Endothelial cell of umbilical vein (primary cell): ENCODE data around the gene SCGB1A1. TPM values are rescaled to one million over a fixed set of nuclear protein-coding genes. Genes with fewer than 3 reads are reported as not detected.

Source experiments
- BruUV-seq: library from RNA; stranded (reverse); fragments of 400-500 nt; replicated peaks from 2 replicates; lab custom pipeline; 2021; lab: Mats Ljungman, UMichigan
- CTCF ChIA-PET: fragments of 300-600, 350-600 bp; sonication (Branson Sonifier 250); formaldehyde crosslinking; loops from one replicate; lab custom pipeline; 2021; ENCODE audit warnings: antibody characterized with exemption, inconsistent platforms; lab: Charles Lee
- POLR2A ChIA-PET: fragments of 300-600, 350-600 bp; sonication (Branson Sonifier 250); formaldehyde crosslinking; loops from one replicate; lab custom pipeline; 2021; ENCODE audit warnings: antibody characterized with exemption, inconsistent platforms; lab: Charles Lee
- DNase-seq: peaks from one replicate; pipeline ENCODE4 v3.0.0-alpha.2; 2011; ENCODE audit warnings: low read depth, low spot score
- FAIRE-seq: peaks from 2 replicates; lab custom pipeline; 2011; peaks lifted over from hg19 to GRCh38; lab: Jason Lieb, UNC
- H2AFZ ChIP-seq: 2 replicates; pipeline ENCODE4 v1.6.0; 2012; ENCODE audit warnings: low read depth, low read length, control low read depth, inconsistent platforms
- H3K27ac ChIP-seq: 2 replicates; pipeline ENCODE4 v1.5.1; 2011; ENCODE audit warnings: low read depth, mild to moderate bottlenecking, control low read depth, low read length, moderate library complexity; ENCODE audit not compliant: insufficient read depth
- H3K27me3 ChIP-seq, 2 experiments: 2 replicates each; pipeline versions ENCODE4 v1.6.0 to v1.6.1; 2011; ENCODE audit warnings: low read length in 2 of 2, mixed read lengths in 1 of 2; ENCODE audit not compliant: control insufficient read depth in 2 of 2, insufficient read depth in 2 of 2
- H3K36me3 ChIP-seq, 2 experiments: 2 replicates in 1 of 2; 3 replicates in 1 of 2; pipeline ENCODE4 v1.5.1; 2011; ENCODE audit warnings: low read length in 2 of 2, mild to moderate bottlenecking in 1 of 2, moderate library complexity in 1 of 2; ENCODE audit not compliant: control insufficient read depth in 2 of 2, insufficient read depth in 2 of 2; ENCODE audit errors: extremely low read depth in 1 of 2
- H3K4me1 ChIP-seq: 3 replicates; pipeline ENCODE4 v1.5.1; 2011; ENCODE audit warnings: mild to moderate bottlenecking, low read length; ENCODE audit not compliant: control insufficient read depth, insufficient read depth; ENCODE audit errors: extremely low read depth
- H3K4me2 ChIP-seq: 2 replicates; pipeline ENCODE4 v1.6.1; 2011; ENCODE audit warnings: low read length, control low read depth, mixed read lengths; ENCODE audit not compliant: insufficient read depth
- H3K4me3 ChIP-seq, 3 experiments: fragments of 200-600 bp in 1 of 3; sonication (generic), shearing (Covaris generic) in 1 of 3; replicated peaks in 1 of 3; 2 replicates each; pipeline ENCODE4 v1.5.1; 2011 to 2016; ENCODE audit warnings: control low read depth in 3 of 3, low read length in 3 of 3, mild to moderate bottlenecking in 2 of 3, inconsistent platforms in 1 of 3, low read depth in 1 of 3, moderate library complexity in 1 of 3; ENCODE audit not compliant: insufficient read depth in 1 of 3
- H3K79me2 ChIP-seq: 2 replicates; pipeline ENCODE4 v1.6.0; 2012; ENCODE audit warnings: low read length, inconsistent platforms; ENCODE audit not compliant: control insufficient read depth, insufficient read depth
- H3K9ac ChIP-seq: replicated peaks from 2 replicates; pipeline ENCODE3; 2011; ENCODE audit warnings: low read length, control low read depth; ENCODE audit not compliant: insufficient read depth; ENCODE audit errors: extremely low read depth
- H3K9me1 ChIP-seq: replicated peaks from 3 replicates; pipeline ENCODE4 v1.6.0; 2011; ENCODE audit warnings: mild to moderate bottlenecking, low read length; ENCODE audit not compliant: control insufficient read depth, insufficient read depth; ENCODE audit errors: extremely low read depth
- H3K9me3 ChIP-seq: replicated peaks from 2 replicates; pipeline ENCODE4 v1.5.1; 2012; ENCODE audit warnings: low read length, inconsistent platforms; ENCODE audit not compliant: control insufficient read depth, insufficient read depth
- H4K20me1 ChIP-seq: replicated peaks from 2 replicates; pipeline ENCODE3; 2011; ENCODE audit warnings: mild to moderate bottlenecking, low read length; ENCODE audit not compliant: control insufficient read depth, insufficient read depth; ENCODE audit errors: extremely low read depth
- EZH2 ChIP-seq: IDR thresholded peaks from 2 replicates; pipeline ENCODE4 v1.6.1; 2012; ENCODE audit warnings: borderline replicate concordance, low read depth, mild to moderate bottlenecking, moderate library complexity, low read length, inconsistent platforms; ENCODE audit not compliant: severe bottlenecking
- FOS ChIP-seq: IDR thresholded peaks from 2 replicates; pipeline ENCODE4 v1.6.1; 2011; ENCODE audit warnings: mild to moderate bottlenecking, low read length, moderate library complexity, borderline replicate concordance; ENCODE audit not compliant: insufficient read depth
- GATA2 ChIP-seq: IDR thresholded peaks from 2 replicates; pipeline ENCODE4 v1.7.0; 2011; ENCODE audit warnings: low read depth, mild to moderate bottlenecking, moderate library complexity, mixed read lengths, low read length; ENCODE audit not compliant: insufficient read length, insufficient read depth
- JUN ChIP-seq: IDR thresholded peaks from 2 replicates; pipeline ENCODE4 v1.6.1; 2011; ENCODE audit warnings: borderline replicate concordance, low read depth; ENCODE audit not compliant: insufficient read length, insufficient read depth
- MYC ChIP-seq: IDR thresholded peaks from one replicate; pipeline ENCODE4 v1.6.1; 2011; ENCODE audit warnings: mild to moderate bottlenecking, low read depth, low read length
- POLR2A ChIP-seq: IDR thresholded peaks from 2 replicates; pipeline ENCODE4 v1.6.1; 2012; ENCODE audit warnings: low read depth, mild to moderate bottlenecking, control low read depth, low read length
- POLR2AphosphoS5 ChIP-seq: IDR thresholded peaks from 2 replicates; pipeline ENCODE4 v1.6.1; 2012; ENCODE audit warnings: low read depth, mild to moderate bottlenecking, control low read depth, low read length, moderate library complexity; ENCODE audit not compliant: insufficient read depth
- dilution Hi-C: fragments of 300-500 bp; cut with MboI; formaldehyde crosslinking; loops from one replicate; pipeline ENCODE4 v1.15.0; 2019; ENCODE audit warnings: low sequenced_read_pairs; ENCODE audit not compliant: extremely low pct_ligation_motif_present
- intact Hi-C: fragments of 100-400 bp; cut with micrococcal nuclease; formaldehyde crosslinking; loops from one replicate; pipeline ENCODE4 v1.10.0; 2022
- polyA plus RNA-seq, 4 experiments: library from polyadenylated mRNA; depleted of rRNA in 3 of 4; stranded (reverse) in 3 of 4; unstranded in 1 of 4; fragments of >200 nt; gene quantifications; 2 replicates each; pipeline versions ENCODE4 v1.2.1 to v1.2.3, GENCODE V29; 2011 to 2012; ENCODE audit warnings: missing spikeins in 1 of 4
- total RNA-seq: library from RNA; stranded (reverse); gene quantifications from 2 replicates; pipeline ENCODE4 v1.2.3, GENCODE V29; 2021
- TF ChIP-seq, protein P1 (sequence below): IDR thresholded peaks from 2 replicates; pipeline ENCODE4 v1.6.1; 2011; ENCODE audit not compliant: insufficient read depth, insufficient read length
- TF ChIP-seq, protein P2 (sequence below), 2 donors: IDR thresholded peaks; 1 replicate in 1 of 2; 2 replicates in 1 of 2; pipeline ENCODE4 v1.5.1; 2011; ENCODE audit warnings: low read length in 2 of 2, mild to moderate bottlenecking in 2 of 2, moderate library complexity in 2 of 2, control low read depth in 1 of 2, inconsistent platforms in 1 of 2, low read depth in 1 of 2; ENCODE audit not compliant: insufficient read depth in 1 of 2; ENCODE audit errors: extremely low read depth in 1 of 2

SCGB1A1 gene
- total and polyA plus RNA-seq, 2 donors (not counting 3 experiments of a cell fraction or from before 2014, with no cell fraction given), result not detected

DNA sequence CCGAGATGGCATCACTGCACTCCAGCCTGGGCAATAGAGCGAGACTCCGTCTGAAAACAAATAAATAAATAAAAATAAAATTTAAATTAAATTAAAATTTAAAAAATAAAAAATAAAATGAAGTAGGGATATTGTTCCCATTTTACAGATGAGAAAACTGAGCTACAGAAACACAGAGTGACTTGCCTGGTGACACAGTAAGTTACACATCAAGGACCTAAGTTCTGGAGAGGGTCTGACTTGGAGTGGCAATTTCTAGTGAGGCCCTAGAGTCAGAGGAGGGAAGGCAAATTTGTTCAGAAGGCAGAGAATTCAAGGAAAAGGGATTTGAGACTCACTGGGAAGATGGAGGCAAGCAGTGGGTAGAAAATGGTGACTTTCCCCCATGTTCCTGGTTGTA is 2.0 kb downstream of the SCGB1A1 start:
- Histone ChIP-seq H3K9me1 (no peaks in the 10 kb centered on the region), H3K4me3 (no peak overlapping the region), H3K9me3 (no peaks in the 10 kb centered on the region), H3K79me2 (no peaks in the 10 kb centered on the region), H3K27me3 (peaks cover 3 to 6% of the 10 kb centered on the region in 2 experiments), H3K36me3 (no peaks in the 10 kb centered on the region), H3K4me2 (no peak overlapping the region), H3K27ac (no peak overlapping the region), H3K9ac (no peak overlapping the region), H2AFZ (no peak overlapping the region), H4K20me1 (no peaks in the 10 kb centered on the region), H3K4me1 (no peaks in the 10 kb centered on the region)
- DNase-seq (no peak), FAIRE-seq (no peak)
- dilution Hi-C loops, result no loop called here
- intact Hi-C loops, result no loop called here
- ChIA-PET POLR2A (no interaction called here), CTCF (interaction anchor here (1.0 to 5.5 kb wide), 4 partner anchors 20 to 119 kb away, joined by 3 to 377 read pairs (median 7); no protein-coding TSS in a partner anchor)
- TF ChIP-seq POLR2AphosphoS5 (no peak), FOS (no peak), POLR2A (no peak), MYC (no peak), GATA2 (no peak), JUN (no peak), EZH2 (no peak)
- TF ChIP-seq, protein P1, sequence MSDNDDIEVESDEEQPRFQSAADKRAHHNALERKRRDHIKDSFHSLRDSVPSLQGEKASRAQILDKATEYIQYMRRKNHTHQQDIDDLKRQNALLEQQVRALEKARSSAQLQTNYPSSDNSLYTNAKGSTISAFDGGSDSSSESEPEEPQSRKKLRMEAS, result no peak
- TF ChIP-seq, protein P2, sequence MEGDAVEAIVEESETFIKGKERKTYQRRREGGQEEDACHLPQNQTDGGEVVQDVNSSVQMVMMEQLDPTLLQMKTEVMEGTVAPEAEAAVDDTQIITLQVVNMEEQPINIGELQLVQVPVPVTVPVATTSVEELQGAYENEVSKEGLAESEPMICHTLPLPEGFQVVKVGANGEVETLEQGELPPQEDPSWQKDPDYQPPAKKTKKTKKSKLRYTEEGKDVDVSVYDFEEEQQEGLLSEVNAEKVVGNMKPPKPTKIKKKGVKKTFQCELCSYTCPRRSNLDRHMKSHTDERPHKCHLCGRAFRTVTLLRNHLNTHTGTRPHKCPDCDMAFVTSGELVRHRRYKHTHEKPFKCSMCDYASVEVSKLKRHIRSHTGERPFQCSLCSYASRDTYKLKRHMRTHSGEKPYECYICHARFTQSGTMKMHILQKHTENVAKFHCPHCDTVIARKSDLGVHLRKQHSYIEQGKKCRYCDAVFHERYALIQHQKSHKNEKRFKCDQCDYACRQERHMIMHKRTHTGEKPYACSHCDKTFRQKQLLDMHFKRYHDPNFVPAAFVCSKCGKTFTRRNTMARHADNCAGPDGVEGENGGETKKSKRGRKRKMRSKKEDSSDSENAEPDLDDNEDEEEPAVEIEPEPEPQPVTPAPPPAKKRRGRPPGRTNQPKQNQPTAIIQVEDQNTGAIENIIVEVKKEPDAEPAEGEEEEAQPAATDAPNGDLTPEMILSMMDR (IDR thresholded peaks at IDR 0.05; ENCODE audit: extremely low read depth in 1 of 2, insufficient read depth in 1 of 2, low read depth in 1 of 2, low read length in 2 of 2), result no peak
- BruUV-seq, result no TSS peak
